A549 (cell line): ENCODE results near the gene OR9A2. TPM values are rescaled to one million over a fixed set of nuclear protein-coding genes. Genes with fewer than 3 reads are reported as not detected.

Source experiments
- ATAC-seq, 2 experiments: fragments of 200-7000 bp in 1 of 2; fragments of >200 bp in 1 of 2; cut with Nextera tagmentation in 1 of 2; cut with Tn5 transposase in 1 of 2; 3 replicates each; pipeline versions ENCODE4 v1.8.0 to v1.9.1; 2018 to 2020; ENCODE audit warnings: mild to moderate bottlenecking in 1 of 2, moderate library complexity in 1 of 2
- CTCF ChIA-PET: fragments of 300-600 bp; sonication (Branson Sonifier 250); formaldehyde crosslinking; extraction: SDS; loops from one replicate; lab custom pipeline; 2021; ENCODE audit warnings: antibody characterized with exemption, inconsistent platforms; lab: Yijun Ruan, JAX
- POLR2A ChIA-PET: fragments of 350-600 bp; formaldehyde crosslinking; extraction: SDS; loops from one replicate; lab custom pipeline; 2021; ENCODE audit warnings: antibody characterized with exemption, inconsistent platforms; lab: Yijun Ruan, JAX
- DNase-seq, 2 experiments: peaks; one replicate each; pipeline versions ENCODE4 v3.0.0 to v3.0.0-alpha.2; 2011 to 2016; ENCODE audit warnings: low read depth in 1 of 2, low spot score in 1 of 2
- FAIRE-seq: peaks from 2 replicates; lab custom pipeline; 2011; peaks lifted over from hg19 to GRCh38; lab: Jason Lieb, UNC
- H3K27ac ChIP-seq, 2 experiments: fragments of >200 bp; sonication (Bioruptor Twin); formaldehyde crosslinking; 3 replicates each; pipeline ENCODE4 v1.5.1; 2016 to 2017
- H3K4me1 ChIP-seq: fragments of >200 bp; sonication (Bioruptor Twin); formaldehyde crosslinking; 3 replicates; pipeline ENCODE4 v1.6.1; 2016
- H3K4me2 ChIP-seq: fragments of >200 bp; sonication (Bioruptor Twin); formaldehyde crosslinking; 3 replicates; pipeline ENCODE4 v1.6.1; 2016
- H3K4me3 ChIP-seq: fragments of >200 bp; sonication (Bioruptor Twin); formaldehyde crosslinking; 3 replicates; pipeline ENCODE4 v1.5.1; 2016
- H3K9me3 ChIP-seq: fragments of >200 bp; sonication (Bioruptor Twin); formaldehyde crosslinking; 3 replicates; pipeline ENCODE4 v1.6.1; 2016
- BHLHE40 ChIP-seq: IDR thresholded peaks from 2 replicates; pipeline ENCODE4 v1.6.1; 2012; ENCODE audit warnings: low read depth, low read length, inconsistent platforms
- CBX8 ChIP-seq: fragments of 200-600 bp; sonication (generic); IDR thresholded peaks from 2 replicates; pipeline ENCODE4 v1.6.1; 2016
- CHD2 ChIP-seq: fragments of 150-350 bp; IDR thresholded peaks from 2 replicates; pipeline ENCODE4 v1.6.1; 2014; ENCODE audit warnings: low read length; ENCODE audit not compliant: partially characterized antibody
- E2F6 ChIP-seq: IDR thresholded peaks from 2 replicates; pipeline ENCODE4 v1.6.1; 2012; ENCODE audit warnings: low read depth, borderline replicate concordance
- EHF ChIP-seq: fragments of 250-450 bp; sonication (Bioruptor Pico); IDR thresholded peaks from 2 replicates; pipeline ENCODE4 v1.5.0; 2020; ENCODE audit warnings: mild to moderate bottlenecking
- EHMT2 ChIP-seq: fragments of 200-600 bp; sonication (generic); IDR thresholded peaks from 2 replicates; pipeline ENCODE4 v1.6.1; 2016; ENCODE audit warnings: antibody characterized with exemption, low read depth, mild to moderate bottlenecking, moderate library complexity
- EP300 ChIP-seq, 2 experiments: fragments of >200 bp; sonication (Bioruptor Twin); formaldehyde crosslinking; IDR thresholded peaks; 2 replicates in 1 of 2; 3 replicates in 1 of 2; pipeline ENCODE4 v1.6.1; 2016 to 2017
- ESRRA ChIP-seq: fragments of 150-350 bp; IDR thresholded peaks from 2 replicates; pipeline ENCODE4 v1.6.1; 2014; ENCODE audit warnings: mild to moderate bottlenecking, low read length, borderline replicate concordance
- FOSL2 ChIP-seq, 2 experiments: fragments of 450-650 bp in 1 of 2; fragments of >200 bp in 1 of 2; sonication (Bioruptor Twin) in 1 of 2; formaldehyde crosslinking; IDR thresholded peaks; 2 replicates each; pipeline versions ENCODE4 v1.5.0 to v1.6.1; 2016 to 2020; ENCODE audit warnings: mild to moderate bottlenecking in 1 of 2, moderate library complexity in 1 of 2
- GATA3 ChIP-seq: IDR thresholded peaks from 2 replicates; pipeline ENCODE4 v1.6.1; 2012; ENCODE audit warnings: borderline replicate concordance
- JUNB ChIP-seq: fragments of >200 bp; sonication (Bioruptor Twin); formaldehyde crosslinking; IDR thresholded peaks from 2 replicates; pipeline ENCODE4 v1.6.1; 2016
- KDM1A ChIP-seq: fragments of 200-600 bp; sonication (generic); IDR thresholded peaks from 2 replicates; pipeline ENCODE4 v1.6.1; 2016; ENCODE audit warnings: low read depth, mild to moderate bottlenecking
- MAZ ChIP-seq: fragments of 150-350 bp; IDR thresholded peaks from 2 replicates; pipeline ENCODE4 v1.6.1; 2014; ENCODE audit warnings: antibody characterized with exemption, low read depth, low read length, borderline replicate concordance
- NFE2L2 ChIP-seq: fragments of 150-350 bp; conservative IDR thresholded peaks from 2 replicates; pipeline ENCODE4 v1.6.1; 2014; ENCODE audit warnings: low read length
- POLR2AphosphoS2 ChIP-seq: conservative IDR thresholded peaks from 2 replicates; pipeline ENCODE4 v1.6.1; 2012; ENCODE audit warnings: low read length, improper control_type of control experiment, inconsistent platforms
- RAD21 ChIP-seq, 2 experiments: fragments of >200 bp in 1 of 2; sonication (Bioruptor Twin) in 1 of 2; formaldehyde crosslinking in 1 of 2; IDR thresholded peaks in 1 of 2; conservative IDR thresholded peaks in 1 of 2; 2 replicates in 1 of 2; 3 replicates in 1 of 2; pipeline ENCODE4 v1.6.1; 2012 to 2018; ENCODE audit warnings: inconsistent platforms in 1 of 2
- RARB ChIP-seq: fragments of 250-450 bp; sonication (Bioruptor Pico); IDR thresholded peaks from 2 replicates; pipeline ENCODE4 v1.8.0; 2021; ENCODE audit warnings: mild to moderate bottlenecking, moderate library complexity
- RCOR1 ChIP-seq: fragments of 150-350 bp; IDR thresholded peaks from 2 replicates; pipeline ENCODE4 v1.6.1; 2014; ENCODE audit warnings: antibody characterized with exemption, low read length, low read depth
- RFX5 ChIP-seq: fragments of 450-650 bp; IDR thresholded peaks from 2 replicates; pipeline ENCODE4 v1.7.1; 2014; ENCODE audit warnings: antibody characterized with exemption, mild to moderate bottlenecking, moderate library complexity
- TFCP2L1 ChIP-seq: fragments of 250-450 bp; sonication (Bioruptor Pico); IDR thresholded peaks from 2 replicates; pipeline ENCODE4 v1.5.0; 2021; ENCODE audit warnings: mild to moderate bottlenecking
- TP53 ChIP-seq: fragments of 250-450 bp; sonication (Bioruptor Pico); IDR thresholded peaks from 2 replicates; pipeline ENCODE4 v1.5.0; 2021; ENCODE audit warnings: mild to moderate bottlenecking, moderate library complexity
- ZNF302 ChIP-seq: fragments of 250-450 bp; sonication (Bioruptor Pico); IDR thresholded peaks from 2 replicates; pipeline ENCODE4 v1.9.0; 2021; ENCODE audit warnings: inconsistent platforms, mild to moderate bottlenecking, moderate library complexity
- ZSCAN20 ChIP-seq: fragments of 250-450 bp; sonication (Bioruptor Pico); IDR thresholded peaks from 2 replicates; pipeline ENCODE4 v1.8.0; 2022; ENCODE audit warnings: mild to moderate bottlenecking, moderate library complexity
- WGBS: methylation state at CpG from one replicate; pipeline ENCODE4 v1.1.6; 2017; ENCODE audit errors: missing lambda C conversion rate; 5-methylcytosine and 5-hydroxymethylcytosine counted together
- polyA plus RNA-seq, 4 experiments: library from polyadenylated mRNA; depleted of rRNA in 3 of 4; stranded (reverse); fragments of >200 nt; fragmentation: RNase III in 1 of 4; extraction: RNeasy Plus Mini Kit Qiagen cat#74134 plus additional on column Dnase treatment in 1 of 4; gene quantifications; 2 replicates in 3 of 4; 3 replicates in 1 of 4; pipeline ENCODE4 v1.2.3, GENCODE V29; 2011 to 2017
- TF ChIP-seq, protein P1 (sequence below): fragments of >200 bp; sonication (Bioruptor Twin); formaldehyde crosslinking; IDR thresholded peaks from 2 replicates; pipeline ENCODE4 v1.6.1; 2016
- TF ChIP-seq, protein P2 (sequence below): fragments of 250-450 bp; sonication (Bioruptor Pico); IDR thresholded peaks from 2 replicates; pipeline ENCODE4 v1.5.0; 2021; ENCODE audit warnings: mild to moderate bottlenecking, moderate library complexity, borderline replicate concordance
- TF ChIP-seq, protein P3 (sequence below): IDR thresholded peaks from 2 replicates; pipeline ENCODE4 v1.6.1; 2012
- TF ChIP-seq, protein P4 (sequence below): fragments of 200-600 bp; sonication (generic); IDR thresholded peaks from 2 replicates; pipeline ENCODE4 v1.6.1; 2016; ENCODE audit warnings: antibody characterized with exemption, mild to moderate bottlenecking, moderate library complexity

The OR9A2 gene
- polyA plus RNA-seq, 2 of the 4 experiments (the other 2 are of a cell fraction) = not detected

DNA sequence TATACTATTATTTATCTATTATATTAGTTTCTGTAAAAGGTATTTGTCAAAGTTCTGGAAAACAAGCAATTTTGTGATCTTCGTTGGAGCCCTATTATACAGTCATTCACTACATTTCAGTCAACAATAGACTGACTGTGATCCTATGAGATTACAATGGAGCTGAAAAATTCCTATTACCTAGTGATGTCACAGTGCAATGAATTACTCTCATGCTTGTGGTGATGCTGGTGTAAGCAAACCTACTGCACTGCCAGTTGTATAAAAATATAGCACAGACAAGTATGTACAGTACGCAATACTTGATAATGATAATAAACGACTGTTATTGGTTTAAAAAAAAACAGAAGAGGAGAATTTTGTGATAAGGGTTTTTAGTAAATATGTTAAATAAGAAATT lies 46.6 kb upstream of the OR9A2 start:
- Histone ChIP-seq H3K9me3 (no peaks in the 10 kb centered on the region), H3K4me1 (no peaks in the 10 kb centered on the region), H3K4me2 (no peak overlapping the region), H3K4me3 (no peak overlapping the region), H3K27ac (no peak overlapping the region)
- WGBS = 18% methylated on average over 3 of the region's 3 CpGs
- CTCF ChIA-PET = no interaction called here
- TF ChIP-seq KDM1A (no peak), TFCP2L1 (no peak), ZNF302 (CRISPR knock-in tag) (no peak), RFX5 (no peak), POLR2AphosphoS2 (no peak), RCOR1 (no peak), TP53 (no peak), GATA3 (no peak), BHLHE40 (no peak), MAZ (no peak), FOSL2 (IDR thresholded peaks at IDR 0.05) (no peak), FOSL2 (CRISPR knock-in tag; IDR thresholded peaks at IDR 0.05) (no peak), NFE2L2 (no peak), ESRRA (no peak)
- TF ChIP-seq, protein P1, sequence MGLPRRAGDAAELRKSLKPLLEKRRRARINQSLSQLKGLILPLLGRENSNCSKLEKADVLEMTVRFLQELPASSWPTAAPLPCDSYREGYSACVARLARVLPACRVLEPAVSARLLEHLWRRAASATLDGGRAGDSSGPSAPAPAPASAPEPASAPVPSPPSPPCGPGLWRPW = no peak
- TF ChIP-seq, protein P2, sequence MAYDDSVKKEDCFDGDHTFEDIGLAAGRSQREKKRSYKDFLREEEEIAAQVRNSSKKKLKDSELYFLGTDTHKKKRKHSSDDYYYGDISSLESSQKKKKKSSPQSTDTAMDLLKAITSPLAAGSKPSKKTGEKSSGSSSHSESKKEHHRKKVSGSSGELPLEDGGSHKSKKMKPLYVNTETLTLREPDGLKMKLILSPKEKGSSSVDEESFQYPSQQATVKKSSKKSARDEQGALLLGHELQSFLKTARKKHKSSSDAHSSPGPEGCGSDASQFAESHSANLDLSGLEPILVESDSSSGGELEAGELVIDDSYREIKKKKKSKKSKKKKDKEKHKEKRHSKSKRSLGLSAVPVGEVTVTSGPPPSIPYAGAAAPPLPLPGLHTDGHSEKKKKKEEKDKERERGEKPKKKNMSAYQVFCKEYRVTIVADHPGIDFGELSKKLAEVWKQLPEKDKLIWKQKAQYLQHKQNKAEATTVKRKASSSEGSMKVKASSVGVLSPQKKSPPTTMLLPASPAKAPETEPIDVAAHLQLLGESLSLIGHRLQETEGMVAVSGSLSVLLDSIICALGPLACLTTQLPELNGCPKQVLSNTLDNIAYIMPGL (CRISPR knock-in tag) = no peak
- TF ChIP-seq, all 56 proteins: peak for 0
- no peak for DNase-seq
- ATAC-seq = no peak
- FAIRE-seq = no peak
- POLR2A ChIA-PET = no interaction called here

GRCh38 chr7:143069912-143070500 lies 43.1 kb upstream of the OR9A2 start:
- no peak overlapping the region for H3K4me3 ChIP-seq
- no peaks in the 10 kb centered on the region; the same call in 2 of the 3 replicates for H3K9me3 ChIP-seq
- DNase-seq (no peak), FAIRE-seq (no peak), ATAC-seq (peak in 1 of 2 experiments; percentile 36; a peak in 3 of 6 replicates)
- H3K27ac ChIP-seq = no peak overlapping the region
- POLR2A ChIA-PET = no interaction called here
- no peaks in the 10 kb centered on the region for H3K4me1 ChIP-seq
- CTCF ChIA-PET = no interaction called here
- no peak overlapping the region for H3K4me2 ChIP-seq
- WGBS = 21% methylated on average over 6 of the region's 6 CpGs
- TF ChIP-seq JUNB = no peak
- TF ChIP-seq NFE2L2 = no peak
- no peak for TF ChIP-seq EHF (CRISPR knock-in tag)
- no peak for TF ChIP-seq EHMT2
- TF ChIP-seq GATA3 = no peak
- TF ChIP-seq ZSCAN20 (CRISPR knock-in tag) = no peak
- no peak for TF ChIP-seq KDM1A
- no peak for TF ChIP-seq RARB
- TF ChIP-seq CBX8 = no peak
- no peak for TF ChIP-seq E2F6
- no peak for TF ChIP-seq CHD2
- no peak for TF ChIP-seq EP300 (IDR thresholded peaks at IDR 0.05)
- TF ChIP-seq, protein P3, sequence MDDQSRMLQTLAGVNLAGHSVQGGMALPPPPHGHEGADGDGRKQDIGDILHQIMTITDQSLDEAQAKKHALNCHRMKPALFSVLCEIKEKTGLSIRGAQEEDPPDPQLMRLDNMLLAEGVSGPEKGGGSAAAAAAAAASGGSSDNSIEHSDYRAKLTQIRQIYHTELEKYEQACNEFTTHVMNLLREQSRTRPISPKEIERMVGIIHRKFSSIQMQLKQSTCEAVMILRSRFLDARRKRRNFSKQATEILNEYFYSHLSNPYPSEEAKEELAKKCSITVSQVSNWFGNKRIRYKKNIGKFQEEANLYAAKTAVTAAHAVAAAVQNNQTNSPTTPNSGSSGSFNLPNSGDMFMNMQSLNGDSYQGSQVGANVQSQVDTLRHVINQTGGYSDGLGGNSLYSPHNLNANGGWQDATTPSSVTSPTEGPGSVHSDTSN = no peak
- TF ChIP-seq, protein P4, sequence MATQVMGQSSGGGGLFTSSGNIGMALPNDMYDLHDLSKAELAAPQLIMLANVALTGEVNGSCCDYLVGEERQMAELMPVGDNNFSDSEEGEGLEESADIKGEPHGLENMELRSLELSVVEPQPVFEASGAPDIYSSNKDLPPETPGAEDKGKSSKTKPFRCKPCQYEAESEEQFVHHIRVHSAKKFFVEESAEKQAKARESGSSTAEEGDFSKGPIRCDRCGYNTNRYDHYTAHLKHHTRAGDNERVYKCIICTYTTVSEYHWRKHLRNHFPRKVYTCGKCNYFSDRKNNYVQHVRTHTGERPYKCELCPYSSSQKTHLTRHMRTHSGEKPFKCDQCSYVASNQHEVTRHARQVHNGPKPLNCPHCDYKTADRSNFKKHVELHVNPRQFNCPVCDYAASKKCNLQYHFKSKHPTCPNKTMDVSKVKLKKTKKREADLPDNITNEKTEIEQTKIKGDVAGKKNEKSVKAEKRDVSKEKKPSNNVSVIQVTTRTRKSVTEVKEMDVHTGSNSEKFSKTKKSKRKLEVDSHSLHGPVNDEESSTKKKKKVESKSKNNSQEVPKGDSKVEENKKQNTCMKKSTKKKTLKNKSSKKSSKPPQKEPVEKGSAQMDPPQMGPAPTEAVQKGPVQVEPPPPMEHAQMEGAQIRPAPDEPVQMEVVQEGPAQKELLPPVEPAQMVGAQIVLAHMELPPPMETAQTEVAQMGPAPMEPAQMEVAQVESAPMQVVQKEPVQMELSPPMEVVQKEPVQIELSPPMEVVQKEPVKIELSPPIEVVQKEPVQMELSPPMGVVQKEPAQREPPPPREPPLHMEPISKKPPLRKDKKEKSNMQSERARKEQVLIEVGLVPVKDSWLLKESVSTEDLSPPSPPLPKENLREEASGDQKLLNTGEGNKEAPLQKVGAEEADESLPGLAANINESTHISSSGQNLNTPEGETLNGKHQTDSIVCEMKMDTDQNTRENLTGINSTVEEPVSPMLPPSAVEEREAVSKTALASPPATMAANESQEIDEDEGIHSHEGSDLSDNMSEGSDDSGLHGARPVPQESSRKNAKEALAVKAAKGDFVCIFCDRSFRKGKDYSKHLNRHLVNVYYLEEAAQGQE = no peak
- TF ChIP-seq RAD21 (conservative IDR thresholded peaks at IDR 0.05 in 1 of 2, IDR thresholded peaks at IDR 0.05 in 1 of 2) = no peak
